ENCODE measurements around the gene YWHAH.
"Not testable (repeated sequence)": the region's sequence is repeated elsewhere in the genome, so short reads cannot be mapped to it uniquely, and the experiment has no call there.

The YWHAH gene

DNA sequence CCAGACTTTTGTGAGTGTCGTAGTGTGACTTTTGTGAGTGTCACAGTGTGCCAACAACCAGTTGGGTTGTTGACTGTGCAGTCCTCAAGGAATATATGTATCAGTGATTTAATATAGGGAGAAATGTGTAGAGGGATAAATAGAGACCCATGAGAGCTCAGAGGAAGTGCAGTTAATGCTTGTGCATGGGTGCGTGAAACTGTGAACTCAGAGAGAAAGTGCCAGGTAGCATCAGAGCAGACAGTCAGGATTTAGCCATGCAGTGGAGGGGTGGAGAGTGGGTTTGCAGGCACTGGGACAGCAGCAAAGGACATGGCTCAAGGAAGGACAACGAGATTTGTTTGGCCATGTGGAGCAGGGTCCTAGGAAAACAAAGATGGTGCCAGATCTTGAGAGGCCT lies 33.6 kb downstream of the YWHAH start:
- H3K4me3 ChIP-seq (ENCODE audit: low read depth in 1 of 2, low read length in 2 of 2), result no peak overlapping the region

DNA sequence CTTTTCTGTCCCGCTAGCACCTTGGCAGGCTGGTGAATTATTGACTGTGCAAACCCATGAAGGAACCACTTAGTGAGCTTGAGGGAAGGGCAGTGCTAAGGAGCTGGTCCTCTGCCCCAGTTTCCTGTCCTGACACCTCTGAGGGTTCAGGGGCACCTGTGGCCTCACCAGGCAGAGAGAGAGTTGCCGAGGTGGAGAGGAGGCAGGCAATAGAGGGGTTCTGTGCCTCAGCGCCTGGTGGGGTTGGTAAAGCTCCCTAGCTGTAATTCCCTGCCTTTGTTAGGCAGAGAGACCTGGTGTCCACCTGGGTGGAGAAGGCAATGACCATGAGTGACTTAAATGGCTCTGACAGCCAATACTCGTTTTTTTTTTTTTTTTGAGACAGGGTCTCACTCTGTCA lies 36.3 kb downstream of the YWHAH start:
- TF ChIP-seq EZH2 (IDR thresholded peaks at IDR 0.05; ENCODE audit: borderline replicate concordance, low read depth, low read length, severe bottlenecking), result no peak
- TF ChIP-seq, protein P1, sequence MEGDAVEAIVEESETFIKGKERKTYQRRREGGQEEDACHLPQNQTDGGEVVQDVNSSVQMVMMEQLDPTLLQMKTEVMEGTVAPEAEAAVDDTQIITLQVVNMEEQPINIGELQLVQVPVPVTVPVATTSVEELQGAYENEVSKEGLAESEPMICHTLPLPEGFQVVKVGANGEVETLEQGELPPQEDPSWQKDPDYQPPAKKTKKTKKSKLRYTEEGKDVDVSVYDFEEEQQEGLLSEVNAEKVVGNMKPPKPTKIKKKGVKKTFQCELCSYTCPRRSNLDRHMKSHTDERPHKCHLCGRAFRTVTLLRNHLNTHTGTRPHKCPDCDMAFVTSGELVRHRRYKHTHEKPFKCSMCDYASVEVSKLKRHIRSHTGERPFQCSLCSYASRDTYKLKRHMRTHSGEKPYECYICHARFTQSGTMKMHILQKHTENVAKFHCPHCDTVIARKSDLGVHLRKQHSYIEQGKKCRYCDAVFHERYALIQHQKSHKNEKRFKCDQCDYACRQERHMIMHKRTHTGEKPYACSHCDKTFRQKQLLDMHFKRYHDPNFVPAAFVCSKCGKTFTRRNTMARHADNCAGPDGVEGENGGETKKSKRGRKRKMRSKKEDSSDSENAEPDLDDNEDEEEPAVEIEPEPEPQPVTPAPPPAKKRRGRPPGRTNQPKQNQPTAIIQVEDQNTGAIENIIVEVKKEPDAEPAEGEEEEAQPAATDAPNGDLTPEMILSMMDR (IDR thresholded peaks at IDR 0.05; ENCODE audit: borderline replicate concordance, extremely low read depth, low read length, poor library complexity, severe bottlenecking), result no peak
- Histone ChIP-seq H4K20me1 (ENCODE audit: insufficient read depth, low read length) (no peaks in the 10 kb centered on the region), H3K4me3 (ENCODE audit: low read depth in 1 of 2, low read length in 2 of 2) (no peak overlapping the region), H3K79me2 (ENCODE audit: insufficient read depth, low read length) (no peaks in the 10 kb centered on the region), H3K27ac (ENCODE audit: low read length) (no peak overlapping the region), H3K36me3 (ENCODE audit: insufficient read depth, low read length) (no peaks in the 10 kb centered on the region), H3K9ac (ENCODE audit: low read depth, low read length) (no peak overlapping the region), H3K4me1 (ENCODE audit: insufficient read depth, low read length) (no peaks in the 10 kb centered on the region), H3K9me3 (ENCODE audit: insufficient read depth, low read length, severe bottlenecking) (no peaks in the 10 kb centered on the region), H3K27me3 (ENCODE audit: insufficient read depth, low read length, poor library complexity) (no peaks in the 10 kb centered on the region), H2AFZ (ENCODE audit: low read depth, low read length) (no peak overlapping the region), H3K4me2 (ENCODE audit: insufficient read depth, low read length) (no peak overlapping the region)
- ATAC-seq (ENCODE audit: insufficient read depth, low read depth), result no peak
- DNase-seq, result no peak

More for the DNA sequence above, 33.6 kb downstream of the YWHAH start:
- Histone ChIP-seq H3K4me1 (ENCODE audit: insufficient read depth, low read length) (no peaks in the 10 kb centered on the region), H3K79me2 (ENCODE audit: insufficient read depth, low read length) (no peaks in the 10 kb centered on the region), H3K27ac (ENCODE audit: low read length) (no peak overlapping the region), H3K4me2 (ENCODE audit: insufficient read depth, low read length) (no peak overlapping the region), H3K9me3 (ENCODE audit: insufficient read depth, low read length, severe bottlenecking) (no peaks in the 10 kb centered on the region), H3K27me3 (ENCODE audit: insufficient read depth, low read length, poor library complexity) (no peaks in the 10 kb centered on the region), H3K9ac (ENCODE audit: low read depth, low read length) (no peak overlapping the region), H3K36me3 (ENCODE audit: insufficient read depth, low read length) (no peaks in the 10 kb centered on the region), H4K20me1 (ENCODE audit: insufficient read depth, low read length) (no peaks in the 10 kb centered on the region), H2AFZ (ENCODE audit: low read depth, low read length) (no peak overlapping the region)
- TF ChIP-seq, protein P1 (IDR thresholded peaks at IDR 0.05; ENCODE audit: borderline replicate concordance, extremely low read depth, low read length, poor library complexity, severe bottlenecking), result no peak
- TF ChIP-seq EZH2 (IDR thresholded peaks at IDR 0.05; ENCODE audit: borderline replicate concordance, low read depth, low read length, severe bottlenecking), result no peak
- ATAC-seq (ENCODE audit: insufficient read depth, low read depth) (no peak), DNase-seq (no peak)

DNA sequence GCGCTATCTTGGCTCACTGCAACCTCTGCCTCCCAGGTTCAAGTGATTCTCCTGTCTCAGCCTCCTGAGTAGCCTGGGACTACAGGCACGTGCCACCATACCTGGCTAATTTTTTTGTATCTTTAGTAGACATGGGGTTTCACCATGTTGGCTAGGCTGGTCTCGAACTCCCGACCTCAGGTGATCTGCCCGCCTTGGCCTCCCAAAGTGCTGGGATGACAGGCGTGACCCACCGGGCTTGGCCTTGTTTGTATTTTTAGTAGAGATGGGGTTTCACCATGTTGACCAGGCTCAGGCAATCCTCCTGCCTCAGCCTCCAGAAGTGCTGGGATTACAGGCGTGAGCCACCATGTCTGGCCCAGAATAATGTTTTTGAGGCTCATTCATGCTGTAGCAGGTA lies 37.6 kb downstream of the YWHAH start:
- H4K20me1 ChIP-seq (ENCODE audit: insufficient read depth, low read length); H3K4me3 ChIP-seq (ENCODE audit: low read depth in 1 of 2, low read length in 2 of 2); H3K9me3 ChIP-seq (ENCODE audit: insufficient read depth, low read length, severe bottlenecking); H3K9ac ChIP-seq (ENCODE audit: low read depth, low read length); H3K36me3 ChIP-seq (ENCODE audit: insufficient read depth, low read length); H3K27ac ChIP-seq (ENCODE audit: low read length); ATAC-seq (ENCODE audit: insufficient read depth, low read depth); H3K27me3 ChIP-seq (ENCODE audit: insufficient read depth, low read length, poor library complexity); DNase-seq; H3K4me1 ChIP-seq (ENCODE audit: insufficient read depth, low read length); H3K4me2 ChIP-seq (ENCODE audit: insufficient read depth, low read length); H3K79me2 ChIP-seq (ENCODE audit: insufficient read depth, low read length); H2AFZ ChIP-seq (ENCODE audit: low read depth, low read length): not testable (repeated sequence)

DNA sequence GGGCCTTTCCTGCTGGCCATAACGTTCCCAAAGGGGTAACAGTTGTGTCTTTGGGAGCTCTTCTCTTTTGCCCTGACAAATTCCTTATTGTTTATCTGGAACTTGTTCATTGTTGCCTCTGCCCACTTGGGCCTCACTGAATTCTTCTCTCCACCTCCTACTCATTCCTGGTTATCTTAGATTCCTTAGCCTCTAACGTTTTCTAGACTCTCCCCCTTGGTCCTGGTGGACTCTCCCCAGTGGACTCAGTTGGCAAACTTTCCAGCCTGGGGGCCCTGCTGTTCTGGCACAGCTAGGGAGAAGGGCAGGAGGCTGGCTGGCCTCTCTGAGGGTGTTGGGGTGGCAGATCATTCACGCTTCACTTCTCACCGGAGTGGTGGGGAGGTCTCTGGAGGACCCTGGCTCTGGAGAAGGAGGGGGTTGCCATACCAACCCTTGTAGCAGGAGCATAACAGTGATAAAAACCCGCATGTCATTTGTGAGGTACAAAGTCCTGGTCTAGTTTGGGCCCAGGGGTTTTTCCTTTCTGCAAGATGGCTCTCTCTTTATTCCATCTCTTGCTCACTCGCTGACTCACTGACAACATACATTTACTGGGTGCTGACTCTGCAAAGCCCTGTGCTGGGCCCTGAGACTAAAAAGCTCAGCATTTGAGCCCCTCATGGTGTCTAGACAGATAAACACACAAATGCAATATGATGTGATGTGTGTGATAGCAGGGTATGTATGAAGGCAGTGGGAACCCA lies 39.7 kb downstream of the YWHAH start:
- no peaks in the 10 kb centered on the region for H3K27me3 ChIP-seq (ENCODE audit: insufficient read depth, low read length, poor library complexity)
- no peaks in the 10 kb centered on the region for H4K20me1 ChIP-seq (ENCODE audit: insufficient read depth, low read length)
- no peaks in the 10 kb centered on the region for H3K79me2 ChIP-seq (ENCODE audit: insufficient read depth, low read length)
- DNase-seq (no peak), ATAC-seq (ENCODE audit: insufficient read depth, low read depth) (no peak)
- H3K27ac ChIP-seq (ENCODE audit: low read length), result no peak overlapping the region
- H3K4me3 ChIP-seq (ENCODE audit: low read depth in 1 of 2, low read length in 2 of 2), result no peak overlapping the region
- no peak overlapping the region for H3K9ac ChIP-seq (ENCODE audit: low read depth, low read length)
- no peaks in the 10 kb centered on the region for H3K9me3 ChIP-seq (ENCODE audit: insufficient read depth, low read length, severe bottlenecking)
- H3K4me1 ChIP-seq (ENCODE audit: insufficient read depth, low read length), result no peaks in the 10 kb centered on the region
- H3K4me2 ChIP-seq (ENCODE audit: insufficient read depth, low read length), result no peak overlapping the region
- TF ChIP-seq EZH2 (IDR thresholded peaks at IDR 0.05; ENCODE audit: borderline replicate concordance, low read depth, low read length, severe bottlenecking), result no peak
- TF ChIP-seq, protein P1 (IDR thresholded peaks at IDR 0.05; ENCODE audit: borderline replicate concordance, extremely low read depth, low read length, poor library complexity, severe bottlenecking), result no peak
- no peak overlapping the region for H2AFZ ChIP-seq (ENCODE audit: low read depth, low read length)
- H3K36me3 ChIP-seq (ENCODE audit: insufficient read depth, low read length), result no peaks in the 10 kb centered on the region

All from DND-41 (cell line).